Effector memory CD8-positive, alpha-beta T cell (primary cell): Measurements from ENCODE around the gene CYP2D6.
A peak's percentile ranks its signal among the peaks of the same experiment; 100 is the strongest.

Experiments
- ATAC-seq: fragments of 150-1000 bp; cut with Tn5 transposase; replicated peaks from 2 replicates; pipeline ENCODE4 v1.10.0; 2021; ENCODE audit warnings: mild to moderate bottlenecking, moderate library complexity
- DNase-seq, 3 experiments: peaks; one replicate each; pipeline ENCODE4 v3.0.0; 2021
- H3K27ac Mint-ChIP-seq, 2 donors: one replicate each; pipeline ENCODE4 v1.8.0; 2022; ENCODE audit warnings: mild to moderate bottlenecking in 2 of 2, mixed read lengths in 2 of 2, moderate library complexity in 2 of 2
- H3K27me3 Mint-ChIP-seq, 2 donors: one replicate each; pipeline ENCODE4 v1.8.0; 2022; ENCODE audit warnings: mixed read lengths in 2 of 2
- H3K36me3 Mint-ChIP-seq: one replicate; pipeline ENCODE4 v1.8.0; 2022; ENCODE audit warnings: mild to moderate bottlenecking, moderate library complexity, mixed read lengths; ENCODE audit not compliant: insufficient read depth
- H3K4me1 Mint-ChIP-seq, 2 donors: one replicate each; pipeline ENCODE4 v1.8.0; 2022; ENCODE audit warnings: low read depth in 2 of 2, mixed read lengths in 2 of 2
- H3K4me3 Mint-ChIP-seq, 2 donors: one replicate each; pipeline ENCODE4 v1.8.0; 2022; ENCODE audit warnings: mild to moderate bottlenecking in 2 of 2, mixed read lengths in 2 of 2, moderate library complexity in 2 of 2
- H3K9me3 Mint-ChIP-seq, 2 donors: one replicate each; pipeline ENCODE4 v1.8.0; 2022; ENCODE audit warnings: mixed read lengths in 2 of 2

The CYP2D6 gene

DNA sequence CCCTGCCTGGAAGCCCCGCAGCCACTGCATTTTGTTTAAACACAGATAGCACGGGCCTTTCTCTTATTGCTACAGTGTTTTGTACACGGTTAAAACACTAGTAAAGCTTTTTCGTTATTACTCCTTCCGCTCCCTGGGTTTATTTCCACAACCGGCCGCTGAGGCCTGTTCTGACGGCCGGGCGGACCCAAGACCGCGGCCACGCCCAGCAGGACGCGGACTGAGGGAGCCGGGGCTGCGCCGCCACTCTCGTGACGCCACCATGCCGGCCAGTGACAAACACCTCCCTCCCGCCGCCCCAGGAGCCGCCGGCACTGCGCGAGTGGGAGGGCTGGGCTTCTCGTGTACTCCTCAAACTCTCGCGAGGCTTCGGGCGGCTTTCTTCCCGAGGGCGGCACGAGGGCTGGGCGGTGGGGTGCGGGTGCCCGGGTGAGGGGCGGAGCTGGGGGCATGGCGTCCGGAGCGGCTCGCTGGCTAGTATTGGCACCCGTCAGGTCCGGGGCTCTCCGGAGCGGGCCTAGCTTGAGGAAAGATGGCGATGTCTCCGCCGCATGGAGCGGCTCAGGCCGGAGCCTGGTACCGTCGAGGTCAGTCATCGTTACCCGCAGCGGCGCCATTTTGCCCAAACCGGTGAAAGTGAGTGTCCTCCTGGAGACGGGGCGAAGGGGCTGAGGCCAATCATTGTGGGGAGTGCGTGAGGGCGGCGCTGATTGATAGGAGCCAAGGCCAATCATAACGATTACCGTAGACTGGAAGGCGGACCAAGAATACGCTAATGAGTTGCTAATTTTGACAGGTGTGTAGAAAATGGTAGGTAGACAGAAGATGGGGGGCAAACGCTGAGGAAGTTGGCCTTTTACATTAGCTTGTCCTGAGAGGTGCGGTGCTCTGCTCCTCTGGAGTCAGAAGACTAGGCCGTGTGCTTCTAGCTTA is 51.0 kb downstream of the CYP2D6 start, which contains the start of gene SMDT1:
Gene SMDT1 (plus strand): TSS at position 382 of the 933 bp plus-strand sequence. CDS start 69 bp downstream, at position 451.
- Mint-ChIP-seq H3K36me3 (peaks cover 35% of the 10 kb centered on the region), H3K4me1 (peaks cover 18 to 30% of the 10 kb centered on the region in 2 donors), H3K4me3 (peak within 1 kb of the TSS; percentile 97 to 98), H3K27me3 (no peaks in the 10 kb centered on the region), H3K27ac (peak within 1 kb of the TSS; percentile 99), H3K9me3 (no peaks in the 10 kb centered on the region)
- ATAC-seq: peak; percentile 88
- peak; percentile 96 to 98 (median 97) for DNase-seq

DNA sequence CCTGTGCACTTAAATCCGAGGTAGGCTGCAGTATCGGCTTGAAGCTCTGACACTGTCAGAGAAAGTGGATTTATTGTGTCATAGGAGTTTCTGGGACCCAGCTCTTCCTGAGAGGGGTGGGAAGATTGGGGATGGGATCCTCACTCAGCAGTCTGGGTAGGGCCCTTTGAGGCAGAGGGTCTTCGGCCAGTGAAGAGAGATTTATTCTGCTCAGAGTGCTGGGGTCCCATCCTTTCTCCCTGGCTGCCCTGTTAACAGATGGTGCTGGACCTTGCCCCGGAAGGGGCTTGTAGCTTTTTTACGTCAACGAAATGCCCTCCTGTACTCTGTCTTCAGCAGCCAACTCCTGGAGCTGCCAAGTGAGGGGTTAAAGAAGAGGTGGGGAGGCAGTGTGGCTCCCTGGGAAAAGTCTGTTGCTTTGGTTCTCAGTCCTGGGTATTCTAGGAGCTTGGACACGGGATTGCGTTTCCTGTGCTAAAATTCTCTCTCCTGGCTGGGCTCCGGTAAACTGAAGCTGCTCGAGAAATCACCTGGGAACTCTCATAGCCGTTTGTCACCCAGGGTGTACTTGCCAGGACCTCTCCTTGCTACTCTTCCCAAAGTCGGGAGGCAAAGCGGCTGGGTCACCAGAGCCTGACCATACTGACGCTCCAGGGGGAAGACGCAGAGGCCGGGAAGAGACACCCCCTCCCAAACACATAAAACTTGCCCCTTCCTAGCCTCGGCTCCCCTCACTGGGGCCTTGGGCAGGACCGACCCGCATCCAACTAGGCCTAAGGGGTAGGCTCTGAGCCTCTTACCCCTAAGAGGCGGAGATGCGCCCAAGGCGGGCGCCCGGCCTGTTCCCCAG is 51.9 kb downstream of the CYP2D6 start:
- H3K27me3 Mint-ChIP-seq: no peaks in the 10 kb centered on the region
- DNase-seq: no peak
- H3K36me3 Mint-ChIP-seq: peaks cover 27% of the 10 kb centered on the region
- H3K4me3 Mint-ChIP-seq: peak overlapping the region; percentile 97 to 98
- no peaks in the 10 kb centered on the region for H3K9me3 Mint-ChIP-seq
- peaks cover 18 to 30% of the 10 kb centered on the region in 2 donors for H3K4me1 Mint-ChIP-seq
- H3K27ac Mint-ChIP-seq: peak overlapping the region; percentile 99
- no peak for ATAC-seq

- Mint-ChIP-seq H3K4me3 (no peak overlapping the region), H3K36me3 (peaks cover 26% of the 10 kb centered on the region), H3K4me1 (peaks cover 18 to 31% of the 10 kb centered on the region in 2 donors), H3K9me3 (no peaks in the 10 kb centered on the region), H3K27ac (no peak overlapping the region), H3K27me3 (no peaks in the 10 kb centered on the region)
- DNase-seq: no peak
- ATAC-seq: no peak
Observed at GRCh38 chr22:42077486-42078125, 53.0 kb downstream of the CYP2D6 start.

- H3K4me1 Mint-ChIP-seq: peaks cover 18 to 26% of the 10 kb centered on the region in 2 donors
- peaks cover 25% of the 10 kb centered on the region for H3K36me3 Mint-ChIP-seq
- H3K4me3 Mint-ChIP-seq: no peak overlapping the region
- H3K27ac Mint-ChIP-seq: no peak overlapping the region
- DNase-seq (no peak), ATAC-seq (no peak)
- no peaks in the 10 kb centered on the region for H3K9me3 Mint-ChIP-seq
- H3K27me3 Mint-ChIP-seq: no peaks in the 10 kb centered on the region
Observed at GRCh38 chr22:42076764-42077485, 53.7 kb downstream of the CYP2D6 start.
